GM12878 (cell line): ENCODE results near the gene APBA1. TPM values are rescaled to one million over a fixed set of nuclear protein-coding genes. Genes with fewer than 3 reads are reported as not detected.

ENCODE experiments used
- ATAC-seq: fragments of 200-7000 bp; cut with Tn5 transposase; 3 replicates; pipeline ENCODE4 v1.9.1; 2020; ENCODE audit warnings: mild to moderate bottlenecking, moderate library complexity
- BruUV-seq: library from RNA; stranded (reverse); fragments of 400-500 nt; replicated peaks from 2 replicates; lab custom pipeline; 2021; lab: Mats Ljungman, UMichigan
- CTCF ChIA-PET: fragments of 300-600 bp; sonication (Branson Sonifier 250); formaldehyde crosslinking; extraction: SDS; loops from one replicate; lab custom pipeline; 2021; ENCODE audit warnings: inconsistent platforms; lab: Yijun Ruan, JAX
- POLR2A ChIA-PET: fragments of 350-600 bp; formaldehyde crosslinking; extraction: SDS; loops from one replicate; lab custom pipeline; 2021; ENCODE audit warnings: inconsistent platforms; lab: Charles Lee
- RAD21 ChIA-PET: fragments of 300-600 bp; sonication (Branson Sonifier 250); formaldehyde crosslinking; loops from one replicate; lab custom pipeline; 2023; ENCODE audit warnings: antibody characterized with exemption; ENCODE audit not compliant: unreplicated experiment; lab: Charles Lee
- SMC1A ChIA-PET: fragments of 300-600 bp; sonication (Branson Sonifier 250); formaldehyde crosslinking; loops from one replicate; lab custom pipeline; 2023; ENCODE audit not compliant: unreplicated experiment, uncharacterized antibody; lab: Charles Lee
- DNase-seq: peaks from one replicate; pipeline ENCODE4 v3.0.0-alpha.2; 2011; ENCODE audit warnings: low read depth, low spot score
- FAIRE-seq: peaks from 3 replicates; lab custom pipeline; 2011; peaks lifted over from hg19 to GRCh38; lab: Jason Lieb, UNC
- H2AFZ ChIP-seq: 2 replicates; pipeline ENCODE4 v1.6.0; 2011; ENCODE audit warnings: low read depth, low read length, control low read depth; ENCODE audit not compliant: control insufficient read depth
- H3K27ac ChIP-seq: 2 replicates; pipeline ENCODE4 v1.5.1; 2011; ENCODE audit warnings: control low read depth; ENCODE audit not compliant: control insufficient read depth, insufficient read depth
- H3K27me3 ChIP-seq, 2 experiments: replicated peaks in 1 of 2; 2 replicates each; pipeline versions ENCODE4 v1.6.0 to v1.6.1; 2011; ENCODE audit warnings: low read length in 1 of 2; ENCODE audit not compliant: control insufficient read depth in 2 of 2, insufficient read depth in 2 of 2
- H3K36me3 ChIP-seq, 2 experiments: 2 replicates each; pipeline ENCODE4 v1.5.1; 2011; ENCODE audit warnings: low read length in 1 of 2; ENCODE audit not compliant: control insufficient read depth in 2 of 2, insufficient read depth in 2 of 2
- H3K4me1 ChIP-seq: 2 replicates; pipeline ENCODE4 v1.6.1; 2011; ENCODE audit warnings: mild to moderate bottlenecking, low read length, moderate library complexity, mixed read lengths; ENCODE audit not compliant: control insufficient read depth, insufficient read depth
- H3K4me2 ChIP-seq: 2 replicates; pipeline ENCODE4 v1.6.0; 2011; ENCODE audit warnings: control low read depth; ENCODE audit not compliant: control insufficient read depth, insufficient read depth
- H3K4me3 ChIP-seq: fragments of 200-600 bp; sonication (generic); 2 replicates; pipeline ENCODE4 v1.5.1; 2016
- H3K79me2 ChIP-seq: 2 replicates; pipeline ENCODE4 v1.6.0; 2011; ENCODE audit warnings: low read length; ENCODE audit not compliant: control insufficient read depth, insufficient read depth
- H3K9ac ChIP-seq: 2 replicates; pipeline ENCODE4 v1.8.0; 2011; ENCODE audit warnings: low read length, control low read depth, mixed read lengths; ENCODE audit not compliant: control insufficient read depth, insufficient read depth
- H3K9me3 ChIP-seq: replicated peaks from 3 replicates; pipeline ENCODE4 v1.5.1; 2011; ENCODE audit warnings: mild to moderate bottlenecking, low read length; ENCODE audit not compliant: control insufficient read depth, insufficient read depth
- H4K20me1 ChIP-seq: 2 replicates; pipeline ENCODE4 v1.6.0; 2011; ENCODE audit not compliant: control insufficient read depth, insufficient read depth
- ASH2L ChIP-seq: fragments of 300-600, 200-600 bp; sonication (generic); IDR thresholded peaks from 2 replicates; pipeline ENCODE4 v1.6.1; 2017; ENCODE audit warnings: low read depth, mild to moderate bottlenecking, borderline replicate concordance
- BRCA1 ChIP-seq: IDR thresholded peaks from 2 replicates; pipeline ENCODE4 v1.6.1; 2011; ENCODE audit warnings: low read depth, low read length, improper control_type of control experiment
- CEBPZ ChIP-seq: fragments of 150-350 bp; IDR thresholded peaks from 2 replicates; pipeline ENCODE4 v1.6.1; 2016; ENCODE audit warnings: low read depth, low read length
- CHD2 ChIP-seq: IDR thresholded peaks from 2 replicates; pipeline ENCODE4 v1.6.1; 2011; ENCODE audit warnings: low read depth, low read length, improper control_type of control experiment, borderline replicate concordance
- EP300 ChIP-seq, 2 experiments: fragments of 150-350 bp in 1 of 2; IDR thresholded peaks; 2 replicates each; pipeline ENCODE4 v1.6.1; 2011 to 2012; ENCODE audit warnings: low read depth in 2 of 2, low read length in 2 of 2, borderline replicate concordance in 1 of 2, improper control_type of control experiment in 1 of 2, inconsistent platforms in 1 of 2; ENCODE audit not compliant: control insufficient read depth in 1 of 2
- FOXM1 ChIP-seq: IDR thresholded peaks from 2 replicates; pipeline ENCODE4 v1.6.1; 2012; ENCODE audit warnings: low read depth, mild to moderate bottlenecking, inconsistent platforms, low read length, moderate library complexity
- KAT2A ChIP-seq: conservative IDR thresholded peaks from 2 replicates; pipeline ENCODE4 v1.6.1; 2011; ENCODE audit warnings: low read depth, low read length; ENCODE audit not compliant: control insufficient read depth
- MAX ChIP-seq: IDR thresholded peaks from 2 replicates; pipeline ENCODE4 v1.6.1; 2012; ENCODE audit warnings: low read depth, low read length, improper control_type of control experiment
- MYB ChIP-seq: fragments of 150-350 bp; IDR thresholded peaks from 2 replicates; pipeline ENCODE4 v1.6.1; 2014; ENCODE audit warnings: mild to moderate bottlenecking, low read depth, low read length, borderline replicate concordance
- NFIC ChIP-seq: IDR thresholded peaks from 2 replicates; pipeline ENCODE4 v1.6.1; 2012; ENCODE audit warnings: low read depth, mild to moderate bottlenecking, inconsistent platforms, low read length, moderate library complexity
- NR2C2 ChIP-seq: IDR thresholded peaks from 2 replicates; pipeline ENCODE4 v1.6.1; 2011; ENCODE audit warnings: borderline replicate concordance, low read depth; ENCODE audit not compliant: control insufficient read depth, insufficient read length
- POLR2AphosphoS2 ChIP-seq: IDR thresholded peaks from 2 replicates; pipeline ENCODE4 v1.6.1; 2011; ENCODE audit warnings: low read depth, mild to moderate bottlenecking, low read length, improper control_type of control experiment, moderate library complexity
- RBBP5 ChIP-seq: fragments of 200-600 bp; sonication (generic); conservative IDR thresholded peaks from 2 replicates; pipeline ENCODE4 v1.6.1; 2016
- SMAD5 ChIP-seq: IDR thresholded peaks from 2 replicates; pipeline ENCODE4 v1.6.1; 2016; ENCODE audit warnings: antibody characterized with exemption, low read depth
- WGBS: methylation state at CpG from one replicate; pipeline ENCODE4 v1.1.6; 2016; ENCODE audit warnings: low lambda C conversion rate; ENCODE audit not compliant: insufficient replicate concordance, insufficient coverage; ENCODE audit errors: missing lambda C conversion rate; 5-methylcytosine and 5-hydroxymethylcytosine counted together
- in situ Hi-C: fragments of 300-500 bp; cut with MboI; formaldehyde crosslinking; loops from 9 replicates; pipeline ENCODE4 v1.14.3; 2018; ENCODE audit warnings: mixed read lengths
- intact Hi-C: fragments of 100-400 bp; cut with micrococcal nuclease; formaldehyde crosslinking; loops from one replicate; pipeline ENCODE4 v1.14.2; 2022; ENCODE audit not compliant: unreplicated experiment
- polyA plus RNA-seq, 11 experiments: library from polyadenylated mRNA; depleted of rRNA in 4 of 11; unstranded in 6 of 11; stranded (reverse) in 5 of 11; fragments of >200 nt; fragmentation: Nextera tagmentation in 4 of 11; fragmentation: Illumina TruSeq in 1 of 11; extraction: Ambion mirVana in 4 of 11; extraction: Trizol in 1 of 11; gene quantifications; 1 replicate in 1 of 11; 2 replicates in 10 of 11; pipeline versions ENCODE4 v1.2.1 to v1.2.3, GENCODE V29; 2011 to 2016; ENCODE audit warnings: inconsistent platforms in 2 of 11, missing spikeins in 2 of 11, low read depth in 1 of 11
- total RNA-seq, 4 experiments: library from RNA; depleted of rRNA in 3 of 4; stranded (reverse); fragments of >200 nt in 3 of 4; fragmentation: Illumina TruSeq in 1 of 4; extraction: Trizol in 1 of 4; gene quantifications; 2 replicates each; pipeline versions ENCODE4 v1.2.1 to v1.2.3, GENCODE V29; 2013 to 2021

The APBA1 gene
- total and polyA plus RNA-seq, 10 of the 15 experiments (the other 5 are each of a cell fraction or from before 2014, with no cell fraction given) = 0.01 to 1.3 (median 0.05) TPM; not detected in 7

GRCh38 chr9:69582018-69582417 is 90.2 kb downstream of the APBA1 start:
- Histone ChIP-seq H3K27me3 (no peaks in the 10 kb centered on the region), H3K79me2 (no peaks in the 10 kb centered on the region), H3K4me2 (no peak overlapping the region), H2AFZ (no peak overlapping the region), H3K4me3 (no peak overlapping the region), H3K27ac (no peak overlapping the region), H3K4me1 (no peaks in the 10 kb centered on the region), H3K9me3 (no peaks in the 10 kb centered on the region), H4K20me1 (no peaks in the 10 kb centered on the region), H3K9ac (no peak overlapping the region), H3K36me3 (no peaks in the 10 kb centered on the region)
- in situ Hi-C loops = no loop called here
- ChIA-PET RAD21 (no interaction called here), POLR2A (no interaction called here), CTCF (interaction anchor here (1.2 kb wide), 1 partner anchor 555 kb away, joined by 3 read pairs; no protein-coding TSS in a partner anchor), SMC1A (interaction anchor here (1.1 kb wide), 1 partner anchor 12 kb away, joined by 3 read pairs; no protein-coding TSS in a partner anchor)
- TF ChIP-seq MYB = no peak
- TF ChIP-seq ASH2L = no peak
- TF ChIP-seq NR2C2 = no peak
- TF ChIP-seq SMAD5 = no peak
- TF ChIP-seq POLR2AphosphoS2 = no peak
- TF ChIP-seq BRCA1 = no peak
- BruUV-seq = no TSS peak
- WGBS = 59% methylated on average over 5 of the region's 5 CpGs
- FAIRE-seq = no peak
- DNase-seq = no peak
- ATAC-seq = no peak
- intact Hi-C loops = no loop called here

GRCh38 chr9:69580582-69581214 is 91.5 kb downstream of the APBA1 start:
- no peaks in the 10 kb centered on the region for H3K27me3 ChIP-seq
- ChIA-PET SMC1A (interaction anchor here (0.6 kb wide), 1 partner anchor 27 kb away, joined by 3 read pairs; no protein-coding TSS in a partner anchor), POLR2A (no interaction called here), RAD21 (no interaction called here), CTCF (no interaction called here)
- no peak for ATAC-seq
- no peak for FAIRE-seq
- intact Hi-C loops (no loop called here), in situ Hi-C loops (no loop called here)
- no peaks in the 10 kb centered on the region for H3K36me3 ChIP-seq
- H3K4me2 ChIP-seq = no peak overlapping the region
- H4K20me1 ChIP-seq = no peaks in the 10 kb centered on the region
- H3K4me1 ChIP-seq = no peaks in the 10 kb centered on the region
- H3K9me3 ChIP-seq = no peaks in the 10 kb centered on the region
- no TSS peak for BruUV-seq
- no peaks in the 10 kb centered on the region for H3K79me2 ChIP-seq
- 40% methylated on average over 5 of the region's 5 CpGs for WGBS
- no peak overlapping the region for H3K9ac ChIP-seq
- DNase-seq = no peak
- H2AFZ ChIP-seq = no peak overlapping the region
- H3K27ac ChIP-seq = no peak overlapping the region
- no peak overlapping the region for H3K4me3 ChIP-seq
- TF ChIP-seq FOXM1 = no peak
- no peak for TF ChIP-seq CEBPZ
- no peak for TF ChIP-seq NFIC
- no peak for TF ChIP-seq MAX
- TF ChIP-seq KAT2A = no peak
- no peak for TF ChIP-seq CHD2
- TF ChIP-seq RBBP5 = no peak
- no peak for TF ChIP-seq EP300 (IDR thresholded peaks at IDR 0.05; ENCODE audit: borderline replicate concordance in 1 of 2, control insufficient read depth in 1 of 2, low read depth in 2 of 2, low read length in 2 of 2)
